Stimulated activated CD4-positive, alpha-beta T cell treated with anti-CD3 and anti-CD28 coated beads, TNF-alpha, amount 100 ng/mL, for 24 hours (primary cell): ENCODE results near the gene TGM3.

Experiments
- DNase-seq, 3 experiments: peaks; one replicate each; pipeline ENCODE4 v3.0.0-alpha.2; 2020; ENCODE audit warnings: low read depth in 3 of 3

Gene TGM3

DNA sequence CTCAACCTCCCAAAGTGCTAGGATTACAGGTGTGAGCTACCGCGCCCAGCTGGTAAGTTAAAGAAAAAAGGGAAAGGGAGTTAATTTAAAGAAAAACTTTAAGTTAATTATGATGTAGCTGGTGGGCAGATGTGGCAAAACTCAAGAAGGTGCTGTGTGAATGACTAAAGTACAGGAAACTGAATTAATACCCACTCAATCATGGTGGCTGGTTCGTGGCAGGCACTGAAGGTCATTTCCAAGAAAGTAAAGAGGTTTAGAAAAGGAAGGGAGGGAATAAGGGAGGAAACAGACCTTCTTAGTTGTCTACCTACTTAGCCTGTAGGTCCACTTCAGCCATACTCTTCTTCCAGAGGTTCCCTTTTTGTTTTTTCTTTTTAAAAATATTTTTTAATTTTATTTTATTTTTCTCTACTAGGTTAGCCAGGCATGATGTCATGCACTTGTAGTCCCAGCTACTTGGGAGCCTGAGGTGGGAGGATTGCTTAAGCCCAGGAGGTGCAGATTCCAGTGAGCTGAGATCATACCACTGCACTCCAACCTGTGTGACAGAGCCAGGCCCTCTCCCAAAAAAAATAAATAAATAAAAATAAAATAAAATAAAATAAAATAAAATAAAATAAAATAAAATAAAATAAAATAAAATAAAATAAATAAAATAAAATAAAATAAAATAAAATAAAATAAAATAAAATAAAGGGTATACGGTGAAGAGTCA is 11.9 kb upstream of the TGM3 start:
- DNase-seq = no peak

DNA sequence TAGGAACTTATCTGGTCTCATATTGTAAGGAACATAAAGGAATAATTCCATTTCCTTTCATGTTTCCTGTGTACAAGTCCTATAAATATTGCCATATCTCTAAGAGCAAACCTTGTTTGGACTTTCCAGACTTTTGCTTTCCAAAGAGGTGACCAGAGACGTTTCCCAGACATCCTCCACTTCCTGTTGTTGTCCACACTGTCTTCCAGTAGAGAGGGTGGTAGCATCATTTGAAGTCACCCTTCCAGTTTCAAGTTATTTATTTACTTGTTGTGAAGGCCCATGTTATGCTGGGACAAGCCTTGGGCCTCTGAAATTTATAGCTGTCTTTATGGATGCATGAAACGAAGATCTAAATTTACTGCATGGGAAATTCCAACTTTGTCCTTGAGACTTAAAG is 10.6 kb upstream of the TGM3 start:
- DNase-seq = no peak

DNA sequence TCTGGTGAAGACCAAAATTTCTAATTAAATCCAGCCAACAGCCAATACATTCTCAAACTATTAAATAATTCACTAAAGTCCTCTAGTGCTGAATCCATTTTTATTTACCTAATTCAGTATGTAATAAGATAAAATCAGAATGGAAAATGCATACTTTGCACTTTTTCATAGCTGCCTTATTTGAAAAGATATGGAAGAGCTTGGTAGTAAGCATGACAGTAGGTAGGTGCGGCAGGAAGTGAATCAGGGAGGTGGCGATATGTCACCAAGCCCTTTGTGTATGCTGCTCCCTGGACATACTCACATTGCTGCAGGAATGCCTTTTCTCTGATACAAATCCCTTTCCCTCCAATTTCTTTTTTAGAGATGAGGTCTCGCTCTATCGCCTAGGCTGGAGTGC is 10.2 kb upstream of the TGM3 start:
- no peak for DNase-seq

DNA sequence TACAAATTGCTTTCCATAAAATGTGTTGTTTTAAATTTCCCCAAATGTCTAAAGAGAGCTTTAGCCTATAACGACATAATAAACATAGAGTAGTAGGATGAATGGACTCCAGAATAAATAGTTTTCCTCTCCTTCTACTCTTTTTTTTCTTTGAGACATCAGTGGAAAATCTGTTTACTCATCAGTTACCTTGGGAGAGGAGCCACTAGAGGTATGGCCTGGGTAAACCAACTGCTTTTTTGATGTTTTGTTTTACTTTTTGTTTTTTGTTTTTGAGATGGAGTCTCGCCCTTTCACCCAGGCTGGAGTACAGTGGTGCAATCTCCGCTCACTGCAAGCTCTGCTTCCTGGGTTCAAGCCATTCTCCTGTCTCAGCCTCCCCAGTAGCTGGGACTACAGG is 8.3 kb upstream of the TGM3 start:
- DNase-seq = no peak

DNA sequence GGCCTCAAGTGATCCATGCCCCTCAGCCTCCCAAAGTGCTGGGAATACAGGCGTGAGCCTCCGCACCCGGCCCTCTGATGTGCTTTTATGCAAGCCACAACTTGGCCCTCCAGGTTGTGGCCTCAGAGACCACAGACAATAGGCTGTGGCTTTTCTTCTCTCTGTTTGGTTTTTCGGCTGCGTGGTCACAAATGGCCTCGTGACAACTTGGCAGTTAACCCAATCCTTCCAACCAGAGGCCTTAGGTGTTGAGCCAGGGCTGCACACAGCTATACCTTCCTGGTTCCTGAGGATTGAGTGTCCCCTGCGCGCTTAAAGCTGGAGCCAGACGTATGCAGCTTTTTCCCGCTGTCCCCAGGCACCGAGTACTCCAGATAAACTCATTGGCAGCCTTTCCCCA is 6.3 kb upstream of the TGM3 start:
- no peak for DNase-seq

DNA sequence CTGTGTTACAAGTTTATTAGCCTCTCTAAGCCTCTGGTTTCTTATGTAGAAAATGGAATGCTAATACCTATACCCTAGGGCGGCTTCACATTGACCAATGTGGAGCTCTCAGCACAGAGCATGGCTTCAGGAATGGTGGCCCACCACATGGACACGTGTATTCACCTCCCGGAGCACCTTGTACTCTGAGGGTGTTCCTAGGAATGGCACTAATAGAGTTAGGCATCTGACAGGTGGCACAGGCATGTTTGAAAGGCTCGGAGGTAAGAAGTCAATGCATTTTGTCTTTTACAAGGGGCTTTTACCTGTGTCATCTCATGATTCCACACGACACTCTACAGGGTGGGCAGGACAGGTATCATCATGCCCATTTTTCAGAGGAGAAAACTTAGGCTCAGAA is 5.3 kb upstream of the TGM3 start:
- no peak for DNase-seq

DNA sequence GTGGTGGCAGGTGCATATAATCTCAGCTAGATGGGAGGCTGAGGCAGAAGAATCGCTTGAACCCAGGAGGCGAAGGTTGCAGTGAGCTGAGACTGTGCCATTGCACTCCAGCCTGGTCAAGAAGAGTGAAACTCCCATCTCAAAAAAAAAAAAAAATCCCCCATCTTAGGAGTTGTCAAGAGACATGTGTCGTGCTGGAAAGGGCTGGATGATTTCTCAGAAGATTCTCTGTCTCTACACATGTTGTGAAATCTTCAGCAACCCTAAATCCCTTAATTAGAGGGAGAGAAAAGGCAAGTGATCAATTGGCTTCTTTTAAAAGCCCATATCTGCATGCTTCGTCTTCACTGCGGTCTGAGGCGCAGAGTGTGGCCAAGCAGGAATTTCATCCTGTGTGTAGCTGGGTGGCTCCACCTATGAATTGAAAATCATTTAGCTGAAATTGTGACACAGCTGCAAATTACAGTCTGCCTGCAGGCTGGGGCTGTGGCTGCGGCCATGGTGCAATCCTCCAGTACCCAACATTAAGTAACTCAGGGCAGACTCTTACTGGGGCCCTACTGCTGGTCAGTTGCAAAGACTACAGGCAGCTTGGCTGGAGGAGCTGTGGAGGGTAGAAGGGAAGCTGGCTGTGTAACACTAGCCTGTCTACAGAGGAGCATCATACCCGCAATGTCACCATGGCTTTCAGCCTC is 3.2 kb upstream of the TGM3 start:
- DNase-seq = no peak

DNA sequence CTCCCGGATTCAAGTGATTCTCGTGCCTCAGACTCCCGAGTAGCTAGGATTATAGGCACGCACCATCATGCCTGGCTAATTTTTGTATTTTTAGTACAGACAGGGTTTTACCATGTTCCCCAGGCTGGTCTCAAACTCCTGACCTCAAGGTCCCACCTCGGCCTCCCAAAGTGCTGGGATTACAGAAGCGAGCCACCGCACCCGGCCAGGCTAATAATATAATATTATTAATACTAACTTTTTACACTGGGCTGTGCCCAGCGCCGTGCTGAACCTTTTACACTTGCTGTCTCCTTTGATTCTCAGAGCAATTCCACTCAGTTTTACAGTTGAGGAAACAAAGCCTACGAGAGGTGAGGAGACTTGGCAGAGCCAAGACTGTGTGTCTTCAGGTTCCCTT is 2.3 kb upstream of the TGM3 start:
- DNase-seq = no peak

DNA sequence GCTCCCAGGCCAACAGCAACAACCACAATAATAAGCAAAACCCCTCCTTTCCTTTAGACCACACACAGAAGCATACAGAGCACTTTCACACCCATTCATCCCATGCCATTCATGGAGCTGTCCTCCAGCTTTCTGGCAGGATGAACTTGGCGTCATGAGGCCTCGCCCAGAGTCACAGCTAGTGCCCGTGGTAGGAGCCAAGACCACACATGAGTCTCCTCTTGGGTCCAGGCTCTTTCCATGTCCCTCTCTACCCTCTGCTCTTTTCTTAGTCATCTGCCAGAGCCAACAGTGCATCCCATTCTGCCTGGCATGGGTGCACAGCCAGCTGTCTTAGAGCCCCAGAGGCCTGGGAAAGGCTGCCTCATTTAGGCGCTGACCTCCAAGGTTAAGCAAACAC is 1.8 kb upstream of the TGM3 start:
- no peak for DNase-seq

DNA sequence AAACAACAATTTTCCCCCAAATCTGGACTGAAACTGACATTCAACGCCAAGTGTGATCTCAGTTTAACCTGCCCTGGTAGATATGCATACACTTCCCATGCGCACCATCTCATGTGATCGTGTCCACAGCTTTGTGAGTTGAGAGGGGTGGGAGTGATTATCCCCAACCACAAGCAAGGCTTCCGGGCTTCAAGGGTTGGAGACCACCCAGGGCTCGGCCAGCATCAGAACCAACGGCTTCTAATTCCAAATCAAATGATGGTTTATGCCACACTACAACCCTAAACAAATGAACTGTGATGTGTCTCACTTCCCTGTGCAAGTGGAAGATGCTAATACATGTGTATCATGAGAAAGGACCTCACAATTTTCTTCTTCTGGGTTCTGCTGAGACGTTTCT is 515 bp upstream of the TGM3 start:
- no peak for DNase-seq

DNA sequence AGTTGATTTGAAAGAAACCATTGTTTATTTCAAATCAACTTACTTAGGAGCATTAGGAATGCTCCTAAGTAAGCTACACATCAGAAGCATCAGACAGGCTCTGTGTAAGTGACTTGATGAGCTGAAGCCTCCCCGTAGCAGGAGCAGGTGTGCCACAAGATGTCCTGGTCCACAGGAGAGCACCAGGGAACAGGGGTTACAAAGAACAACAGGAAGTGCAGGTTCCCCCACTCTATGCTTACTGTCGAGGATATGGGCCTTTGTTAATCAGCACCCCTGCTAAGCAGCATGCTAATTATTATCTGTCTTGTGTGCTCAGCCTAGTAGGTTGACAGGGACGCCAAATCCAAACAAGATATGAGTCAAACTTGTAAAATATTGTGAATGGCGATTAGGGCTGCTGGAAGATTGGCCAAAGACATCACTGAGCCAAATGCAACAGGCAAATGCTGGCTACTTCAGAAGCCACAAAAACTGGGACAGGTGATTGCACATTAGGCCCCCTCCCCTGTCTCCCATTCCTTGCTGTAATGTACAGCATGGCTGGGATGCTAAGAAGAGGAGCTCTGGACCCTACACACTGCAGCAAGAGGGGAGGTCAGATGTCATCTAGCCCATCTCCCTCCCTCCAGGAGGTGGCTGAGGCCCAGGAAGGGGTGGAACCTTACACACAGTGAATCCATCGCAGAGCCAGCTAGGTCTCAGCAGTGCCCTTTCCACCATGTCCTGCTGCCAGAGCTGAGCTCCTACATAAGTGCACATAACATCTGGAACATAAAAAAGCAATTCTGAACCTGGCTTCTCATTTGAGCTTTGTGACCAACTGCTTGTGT is 939 bp downstream of the TGM3 start:
- DNase-seq = no peak

DNA sequence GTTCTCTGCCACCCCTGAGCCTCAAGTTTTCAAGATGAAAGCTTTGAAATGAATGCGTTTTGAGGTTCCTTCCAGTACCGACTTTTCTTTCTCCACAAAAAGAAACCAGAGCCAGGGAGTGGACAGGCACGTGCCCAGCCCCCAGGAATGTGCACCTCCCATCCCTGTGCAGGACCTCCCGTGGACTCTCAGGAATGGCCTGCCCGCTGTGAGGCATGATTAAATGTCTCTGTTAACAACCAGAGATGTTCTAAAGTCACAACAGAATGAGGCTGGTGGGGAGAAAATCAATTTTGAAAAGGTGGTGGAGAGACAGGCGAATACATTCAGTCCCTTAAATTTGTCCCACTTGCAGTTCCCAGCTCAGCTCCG is 1.5 kb downstream of the TGM3 start:
- DNase-seq = no peak

DNA sequence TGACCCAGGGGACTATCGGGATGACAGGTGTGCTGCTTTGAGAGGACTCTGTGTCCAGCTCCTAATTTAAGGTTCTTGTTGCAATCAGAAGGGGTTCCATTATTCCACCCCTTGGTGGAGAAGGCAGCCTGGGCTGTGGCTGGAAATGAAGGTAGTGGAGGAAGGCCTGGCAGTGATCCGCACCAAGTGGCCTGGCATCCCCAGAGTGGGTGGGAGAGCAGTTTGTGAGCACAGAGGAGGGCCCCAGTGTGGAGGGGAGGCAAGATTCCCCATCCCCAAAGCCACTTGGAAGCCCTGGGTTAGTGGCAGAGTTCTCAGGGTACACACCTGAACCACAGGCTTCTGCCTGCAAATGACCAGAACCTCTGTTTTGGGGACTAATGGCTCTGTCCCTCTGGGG is 2.3 kb downstream of the TGM3 start:
- DNase-seq = no peak

DNA sequence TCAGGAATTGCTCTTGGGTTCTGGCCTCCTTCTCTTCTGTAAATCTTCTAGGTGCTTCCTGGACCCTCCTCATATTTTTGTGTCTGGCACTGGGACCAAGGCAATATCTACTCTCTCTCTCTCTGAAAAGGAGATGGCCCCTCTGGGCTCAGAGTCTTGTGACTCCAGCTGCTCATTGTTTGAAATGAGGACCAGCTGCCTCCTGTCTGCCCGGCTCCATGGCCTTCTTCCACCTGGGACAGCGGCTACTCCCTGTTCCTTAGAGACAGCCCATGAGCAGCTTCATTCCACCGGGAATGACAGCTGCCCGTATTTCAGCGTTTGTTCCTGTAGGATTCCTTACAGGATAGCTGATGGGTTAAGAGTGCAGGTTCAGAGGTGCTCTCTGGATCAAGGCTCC is 2.9 kb downstream of the TGM3 start:
- no peak for DNase-seq

DNA sequence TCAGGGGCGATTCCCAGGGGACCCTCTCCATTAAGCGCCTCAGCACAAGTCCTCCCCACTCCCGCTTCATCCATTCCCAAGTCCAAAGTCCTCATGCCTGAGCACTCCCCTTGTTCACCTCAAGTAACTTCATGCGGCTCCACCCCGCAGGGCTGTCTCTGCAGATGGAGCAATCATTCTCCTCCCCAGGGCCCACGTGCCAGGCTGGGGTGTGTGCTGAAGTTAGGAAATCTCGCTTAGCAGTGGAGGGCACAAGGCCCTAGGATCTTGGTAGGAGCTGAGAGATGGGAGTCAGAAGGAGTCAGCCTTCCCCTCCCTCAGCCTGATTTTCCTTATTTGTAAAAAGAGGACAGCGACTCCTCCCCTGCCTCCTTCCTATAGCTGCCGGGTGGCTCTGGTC is 3.5 kb downstream of the TGM3 start:
- DNase-seq = no peak

DNA sequence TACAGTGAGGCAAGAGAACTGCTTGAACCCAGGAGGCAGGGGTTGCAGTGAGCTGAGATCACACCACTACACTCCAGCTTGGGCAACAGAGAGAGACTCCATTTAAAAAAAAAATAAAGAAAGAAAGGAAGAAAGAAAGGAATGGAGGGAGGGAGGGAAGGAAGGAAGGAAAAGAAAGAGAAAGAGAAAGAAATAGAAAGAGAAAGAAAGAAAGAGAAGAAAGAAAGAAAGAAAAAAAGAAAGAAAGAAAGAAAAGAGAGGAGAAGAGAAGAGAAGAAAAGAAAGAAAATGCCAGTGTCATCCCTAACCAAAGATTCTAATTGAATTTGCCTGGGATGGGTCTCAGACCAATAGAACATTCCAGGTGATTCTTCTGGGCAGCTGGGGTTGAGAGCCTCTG is 4.2 kb downstream of the TGM3 start:
- no peak for DNase-seq

DNA sequence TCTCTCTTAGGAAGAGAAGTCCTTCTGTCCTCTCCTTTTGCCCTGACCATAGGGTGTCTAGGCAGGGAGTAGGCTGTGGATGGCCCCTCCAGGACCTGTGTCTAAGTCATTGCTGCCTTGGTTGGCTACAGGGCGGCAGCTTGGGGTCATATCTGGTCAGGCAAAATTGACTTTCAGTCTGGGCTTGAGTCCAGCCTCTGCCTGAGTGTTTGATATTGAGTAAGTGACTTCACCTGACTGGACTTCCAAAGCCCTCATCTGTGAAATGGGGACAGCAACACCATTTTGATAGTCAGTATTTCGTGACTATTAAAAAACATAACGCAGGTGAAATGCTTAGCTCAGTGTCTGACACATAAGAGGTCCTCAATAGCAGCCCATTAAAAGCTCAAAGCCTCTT is 4.6 kb downstream of the TGM3 start:
- DNase-seq = no peak

DNA sequence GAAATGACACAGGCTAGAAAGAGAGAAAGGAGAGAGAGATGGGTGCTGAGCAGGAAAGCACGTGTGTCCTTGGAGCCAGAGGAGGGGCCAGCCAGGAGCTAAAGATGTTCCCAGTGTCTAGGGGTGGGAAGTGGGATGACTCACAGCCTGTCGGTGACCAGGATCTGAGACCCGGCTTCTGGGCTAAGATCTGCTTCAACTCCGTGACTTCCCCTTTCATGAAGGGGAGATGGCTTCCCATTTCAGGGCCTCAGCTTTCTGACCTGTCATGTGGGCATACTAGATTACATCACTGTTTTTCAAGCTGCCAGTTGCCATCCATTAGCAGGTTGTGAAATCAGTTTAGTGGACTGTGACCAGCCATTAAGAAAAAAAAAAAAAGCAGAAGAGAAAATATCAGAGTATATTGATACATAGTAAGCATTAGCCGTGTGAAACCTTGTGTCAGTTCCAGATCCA is 5.4 kb downstream of the TGM3 start:
- no peak for DNase-seq

DNA sequence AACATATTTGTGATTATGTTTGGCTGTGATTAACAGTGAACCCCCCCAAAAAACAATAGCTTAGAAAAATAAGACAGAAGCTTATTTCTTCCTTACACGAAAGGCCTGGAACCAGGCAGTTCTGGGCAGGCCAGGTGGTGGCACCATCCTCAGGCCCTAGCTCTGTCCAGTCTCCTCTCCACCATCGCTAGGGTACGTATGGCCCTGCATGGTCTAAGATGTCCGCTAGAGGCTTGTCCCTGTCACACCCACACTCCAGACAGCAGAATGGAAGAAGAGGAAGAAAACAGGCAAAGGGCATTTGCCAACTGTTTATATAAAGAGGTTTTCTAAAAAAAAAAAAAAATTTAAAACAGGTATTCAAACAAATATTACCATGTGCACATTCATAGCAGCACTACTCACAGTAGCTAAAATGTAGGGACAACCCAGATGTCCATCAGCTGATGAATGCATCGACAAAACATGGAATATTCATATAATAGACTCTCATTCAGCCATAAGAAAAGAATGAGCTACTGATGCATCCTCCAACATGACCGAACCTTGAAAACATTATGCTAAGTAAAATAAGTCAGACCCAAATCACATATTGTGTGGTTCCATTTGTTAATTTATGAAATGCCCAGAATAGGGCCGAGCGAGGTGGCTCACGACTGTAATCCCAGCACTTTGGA is 6.7 kb downstream of the TGM3 start:
- no peak for DNase-seq

DNA sequence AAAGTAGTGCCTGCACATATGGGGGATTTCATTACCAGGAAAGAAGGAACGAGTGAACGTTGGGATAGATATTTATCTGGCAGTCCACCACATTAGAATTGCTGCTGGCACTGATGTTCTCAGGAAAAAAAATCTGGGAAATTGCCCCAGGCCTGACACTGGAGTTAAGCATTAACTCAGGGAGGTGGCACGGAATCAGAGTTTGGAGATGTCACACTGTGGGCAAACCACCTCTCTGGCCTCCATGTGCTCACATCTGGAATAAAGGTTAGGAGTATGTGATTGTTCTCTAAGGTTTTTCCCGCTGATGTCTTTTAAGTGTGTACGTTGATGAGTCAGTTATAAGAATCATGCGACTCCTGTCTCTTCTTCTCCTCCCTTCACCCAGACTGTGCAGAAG is 7.9 kb downstream of the TGM3 start:
- no peak for DNase-seq

DNA sequence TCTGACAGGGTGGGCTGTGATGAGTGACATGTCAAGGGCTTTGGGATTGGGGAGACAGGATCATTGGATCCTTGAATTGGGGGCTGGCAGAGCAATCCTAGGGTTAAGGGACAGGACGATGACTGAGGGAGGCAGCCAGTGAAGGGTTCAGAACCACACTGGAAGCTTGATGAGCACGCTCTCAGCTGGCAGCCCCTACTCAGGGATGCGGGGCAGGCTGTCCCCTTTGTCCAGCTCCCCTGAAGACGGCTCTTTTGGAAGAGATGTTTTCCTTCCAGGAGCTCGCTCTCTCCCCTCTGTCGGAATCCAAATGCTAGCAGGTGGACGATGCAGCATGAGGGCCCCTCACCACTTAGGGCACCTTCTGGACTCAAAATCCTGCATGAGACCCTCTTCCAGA is 8.4 kb downstream of the TGM3 start:
- DNase-seq = no peak

DNA sequence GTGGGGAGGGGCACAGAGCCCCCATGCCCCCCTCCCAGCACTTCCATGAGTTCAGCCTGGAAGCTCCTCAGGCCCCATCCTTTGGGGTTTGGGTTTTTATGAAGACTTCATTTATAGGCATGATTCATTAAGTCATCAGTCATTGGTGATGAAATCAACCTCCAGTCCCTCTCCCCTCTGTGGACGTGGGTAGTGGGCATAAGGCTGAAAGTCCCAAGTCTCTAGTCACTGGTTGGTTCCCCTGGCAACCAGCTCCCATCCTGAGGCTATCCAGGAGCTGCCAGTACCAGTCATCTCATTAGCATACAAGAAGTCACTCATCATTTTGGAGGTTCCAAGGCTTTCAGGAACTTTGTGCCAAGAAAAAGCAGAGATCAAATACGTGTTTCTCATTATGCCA is 9.2 kb downstream of the TGM3 start:
- DNase-seq = no peak
